Neuronal stem cell (in vitro differentiated cells): ENCODE results near the gene ATP8B1.

Experiments
- DNase-seq: peaks from one replicate; pipeline ENCODE4 v3.0.0-alpha.2; 2013; ENCODE audit warnings: low spot score
- H2AFZ ChIP-seq: one replicate; pipeline ENCODE4 v1.6.1; 2013; ENCODE audit warnings: mild to moderate bottlenecking, low read length, inconsistent platforms
- H2AK5ac ChIP-seq: 2 replicates; pipeline ENCODE4 v1.6.1; 2013; ENCODE audit warnings: low read depth, mild to moderate bottlenecking, inconsistent platforms, low read length, moderate library complexity, mixed read lengths
- H2BK120ac ChIP-seq: 2 replicates; pipeline ENCODE4 v1.6.1; 2013; ENCODE audit warnings: low read depth, mild to moderate bottlenecking, inconsistent platforms, low read length, moderate library complexity, mixed read lengths
- H2BK12ac ChIP-seq: one replicate; pipeline ENCODE4 v1.6.1; 2013; ENCODE audit warnings: low read length, inconsistent platforms
- H2BK15ac ChIP-seq: 2 replicates; pipeline ENCODE4 v1.6.1; 2013; ENCODE audit warnings: mild to moderate bottlenecking, low read length, inconsistent platforms, mixed read lengths
- H2BK5ac ChIP-seq: one replicate; pipeline ENCODE4 v1.6.1; 2013; ENCODE audit warnings: inconsistent platforms, mild to moderate bottlenecking, low read length, moderate library complexity
- H3K14ac ChIP-seq: one replicate; pipeline ENCODE4 v1.6.1; 2013; ENCODE audit warnings: low read length, inconsistent platforms
- H3K18ac ChIP-seq: 2 replicates; pipeline ENCODE4 v1.6.1; 2013; ENCODE audit warnings: low read length, inconsistent platforms
- H3K23ac ChIP-seq: 2 replicates; pipeline ENCODE4 v1.6.1; 2013; ENCODE audit warnings: low read depth, mild to moderate bottlenecking, mixed read lengths, low read length, inconsistent platforms; ENCODE audit not compliant: poor library complexity
- H3K27ac ChIP-seq: replicated peaks from 3 replicates; pipeline ENCODE4 v1.5.1; 2013; ENCODE audit warnings: low read length, inconsistent platforms
- H3K27me3 ChIP-seq, 3 experiments: 2 replicates each; pipeline ENCODE4 v1.6.1; 2013; ENCODE audit warnings: low read length in 3 of 3, mild to moderate bottlenecking in 2 of 3, inconsistent platforms in 1 of 3, low read depth in 1 of 3, mixed read lengths in 1 of 3, moderate library complexity in 1 of 3; ENCODE audit not compliant: control insufficient read depth in 3 of 3, insufficient read depth in 3 of 3
- H3K36me3 ChIP-seq, 2 donors: replicated peaks in 1 of 2; 2 replicates each; pipeline ENCODE4 v1.6.1; 2013; ENCODE audit warnings: low read length in 2 of 2; ENCODE audit not compliant: control insufficient read depth in 2 of 2, insufficient read depth in 2 of 2
- H3K4ac ChIP-seq: 2 replicates; pipeline ENCODE4 v1.6.1; 2013; ENCODE audit warnings: inconsistent platforms, mild to moderate bottlenecking, low read length, moderate library complexity
- H3K4me1 ChIP-seq, 2 donors: 1 replicate in 1 of 2; 2 replicates in 1 of 2; pipeline ENCODE4 v1.6.1; 2013; ENCODE audit warnings: low read length in 2 of 2, low read depth in 1 of 2; ENCODE audit not compliant: control insufficient read depth in 2 of 2, insufficient read depth in 1 of 2
- H3K4me2 ChIP-seq: one replicate; pipeline ENCODE4 v1.6.1; 2013; ENCODE audit warnings: mild to moderate bottlenecking, low read length, inconsistent platforms; ENCODE audit not compliant: insufficient read depth, poor library complexity, severe bottlenecking
- H3K4me3 ChIP-seq, 2 donors: 2 replicates each; pipeline ENCODE4 v1.5.1; 2013; ENCODE audit warnings: low read length in 2 of 2, mild to moderate bottlenecking in 2 of 2, inconsistent platforms in 1 of 2, moderate library complexity in 1 of 2
- H3K79me1 ChIP-seq: one replicate; pipeline ENCODE4 v1.6.1; 2013; ENCODE audit warnings: low read depth, mild to moderate bottlenecking, inconsistent platforms, low read length, moderate library complexity
- H3K9ac ChIP-seq: one replicate; pipeline ENCODE4 v1.6.1; 2013; ENCODE audit warnings: mild to moderate bottlenecking, low read depth, low read length, inconsistent platforms; ENCODE audit not compliant: poor library complexity
- H3K9me3 ChIP-seq, 2 donors: replicated peaks in 1 of 2; 2 replicates each; pipeline versions ENCODE3 to v1.6.1; 2013; ENCODE audit warnings: low read length in 2 of 2, mild to moderate bottlenecking in 2 of 2, inconsistent platforms in 1 of 2, low read depth in 1 of 2, mixed read lengths in 1 of 2, moderate library complexity in 1 of 2; ENCODE audit not compliant: control insufficient read depth in 2 of 2, insufficient read depth in 1 of 2
- H4K8ac ChIP-seq: one replicate; pipeline ENCODE4 v1.6.1; 2013; ENCODE audit warnings: low read depth, mild to moderate bottlenecking, inconsistent platforms, low read length, moderate library complexity
- H4K91ac ChIP-seq: one replicate; pipeline ENCODE4 v1.6.1; 2013; ENCODE audit warnings: low read length, low read depth, mild to moderate bottlenecking, inconsistent platforms; ENCODE audit not compliant: poor library complexity
- WGBS, 2 donors: extraction: QIAGEN DNeasy Blood & Tissue Kit; methylation state at CpG; one replicate each; pipeline ENCODE4 v1.1.7; 2013; ENCODE audit warnings: missing lambda C conversion rate in 2 of 2, mixed read lengths in 1 of 2; ENCODE audit not compliant: insufficient read length in 2 of 2, insufficient replicate concordance in 1 of 2; ENCODE audit errors: extremely low coverage in 2 of 2; 5-methylcytosine and 5-hydroxymethylcytosine counted together

The ATP8B1 gene

GRCh38 chr18:57767259-57768050 lies 35.7 kb downstream of the ATP8B1 start:
- H4K8ac ChIP-seq: no peak overlapping the region
- no peak overlapping the region for H2BK5ac ChIP-seq
- no peaks in the 10 kb centered on the region for H3K4me1 ChIP-seq
- H4K91ac ChIP-seq: no peak overlapping the region
- DNase-seq: no peak
- WGBS, 2 donors: no CpG with 5 or more reads among the region's 12 CpGs
- no peak overlapping the region for H2AK5ac ChIP-seq
- H2AFZ ChIP-seq: no peak overlapping the region
- no peak overlapping the region for H3K23ac ChIP-seq
- H3K9me3 ChIP-seq: no peaks in the 10 kb centered on the region
- H2BK120ac ChIP-seq: no peak overlapping the region
- H2BK12ac ChIP-seq: no peak overlapping the region
- no peak overlapping the region for H3K4me3 ChIP-seq
- H3K36me3 ChIP-seq: no peaks in the 10 kb centered on the region
- H3K27ac ChIP-seq: no peak overlapping the region
- no peak overlapping the region for H2BK15ac ChIP-seq
- H3K79me1 ChIP-seq: no peaks in the 10 kb centered on the region
- no peaks in the 10 kb centered on the region for H3K27me3 ChIP-seq
- no peak overlapping the region for H3K14ac ChIP-seq
- no peak overlapping the region for H3K9ac ChIP-seq
- no peak overlapping the region for H3K4ac ChIP-seq
- no peak overlapping the region for H3K4me2 ChIP-seq
- no peak overlapping the region for H3K18ac ChIP-seq

- H3K27me3 ChIP-seq: no peaks in the 10 kb centered on the region
- no peak for DNase-seq
- no peak overlapping the region for H4K91ac ChIP-seq
- H3K4me3 ChIP-seq: no peak overlapping the region
- no peak overlapping the region for H3K4me2 ChIP-seq
- no peak overlapping the region for H2AFZ ChIP-seq
- H2BK15ac ChIP-seq: no peak overlapping the region
- H3K9me3 ChIP-seq: no peaks in the 10 kb centered on the region
- no peak overlapping the region for H2AK5ac ChIP-seq
- no peaks in the 10 kb centered on the region for H3K4me1 ChIP-seq
- H3K36me3 ChIP-seq: no peaks in the 10 kb centered on the region
- H3K9ac ChIP-seq: no peak overlapping the region
- H3K27ac ChIP-seq: no peak overlapping the region
- no peak overlapping the region for H4K8ac ChIP-seq
- H2BK12ac ChIP-seq: no peak overlapping the region
- H2BK5ac ChIP-seq: no peak overlapping the region
- no peak overlapping the region for H3K4ac ChIP-seq
- H3K79me1 ChIP-seq: no peaks in the 10 kb centered on the region
- no peak overlapping the region for H3K18ac ChIP-seq
- H3K14ac ChIP-seq: no peak overlapping the region
- H3K23ac ChIP-seq: no peak overlapping the region
- no peak overlapping the region for H2BK120ac ChIP-seq
- no CpG with 5 or more reads among the region's 2 CpGs for WGBS, 2 donors
These were observed 38.1 kb downstream of the ATP8B1 start for GRCh38 chr18:57764995-57765394.

- Histone ChIP-seq H3K36me3 (no peaks in the 10 kb centered on the region), H3K27ac (no peak overlapping the region), H3K4ac (no peak overlapping the region), H2BK12ac (no peak overlapping the region), H2BK120ac (no peak overlapping the region), H3K4me3 (no peak overlapping the region), H2AK5ac (no peak overlapping the region), H3K27me3 (no peaks in the 10 kb centered on the region), H3K4me2 (no peak overlapping the region), H3K18ac (no peak overlapping the region), H2BK5ac (no peak overlapping the region), H3K79me1 (no peaks in the 10 kb centered on the region), H2AFZ (no peak overlapping the region), H4K8ac (no peak overlapping the region), H2BK15ac (no peak overlapping the region), H4K91ac (no peak overlapping the region), H3K9ac (no peak overlapping the region), H3K9me3 (no peaks in the 10 kb centered on the region), H3K4me1 (no peaks in the 10 kb centered on the region), H3K23ac (no peak overlapping the region), H3K14ac (no peak overlapping the region)
- no CpG with 5 or more reads among the region's 8 CpGs for WGBS, 2 donors
- no peak for DNase-seq
These were observed 39.0 kb downstream of the ATP8B1 start for GRCh38 chr18:57764087-57764486.

- Histone ChIP-seq H2AFZ (no peak overlapping the region), H3K27me3 (no peaks in the 10 kb centered on the region), H2BK5ac (no peak overlapping the region), H3K36me3 (no peaks in the 10 kb centered on the region), H2BK15ac (no peak overlapping the region), H3K14ac (no peak overlapping the region), H4K8ac (no peak overlapping the region), H2AK5ac (no peak overlapping the region), H3K23ac (no peak overlapping the region), H4K91ac (no peak overlapping the region), H3K27ac (no peak overlapping the region), H2BK12ac (no peak overlapping the region), H3K4me2 (no peak overlapping the region), H3K9ac (no peak overlapping the region), H3K4me3 (no peak overlapping the region), H3K4ac (no peak overlapping the region), H3K9me3 (peaks cover 0 to under 1% of the 10 kb centered on the region in 2 donors), H3K18ac (no peak overlapping the region), H3K4me1 (no peaks in the 10 kb centered on the region), H2BK120ac (no peak overlapping the region), H3K79me1 (no peaks in the 10 kb centered on the region)
- WGBS, 2 donors: no CpG with 5 or more reads among the region's 2 CpGs
- no peak for DNase-seq
These were observed 40.4 kb downstream of the ATP8B1 start for GRCh38 chr18:57762686-57763085.
